Stimulated activated CD4-positive, alpha-beta T cell treated with anti-CD3 and anti-CD28 coated beads, Interleukin-4, amount 100 ng/mL, for 1 hour (primary cell): ENCODE results near the gene TFF2.

Experiments used
- DNase-seq: peaks from one replicate; pipeline ENCODE4 v3.0.0-alpha.2; 2020

TFF2 gene

GRCh38 chr21:42350927-42351426 is at the start of gene TFF2:
TSS of gene TFF2 (minus strand) at chr21:42350994. CDS start at chr21:42350957, 37 bp downstream.
- DNase-seq: no peak

GRCh38 chr21:42400525-42400924 is 49.7 kb upstream of the TFF2 start:
- DNase-seq: no peak

- DNase-seq: no peak
These were observed 47.7 kb upstream of the TFF2 start for GRCh38 chr21:42398436-42399028.

GRCh38 chr21:42397746-42398394 is 47.1 kb upstream of the TFF2 start:
- peak; percentile 22 for DNase-seq

- no peak for DNase-seq
These were observed 46.3 kb upstream of the TFF2 start for GRCh38 chr21:42396799-42397745.

GRCh38 chr21:42395905-42396651 is 45.3 kb upstream of the TFF2 start, which contains the start of gene TMPRSS3:
TSS of gene TMPRSS3 (minus strand) at chr21:42396052. CDS start at chr21:42395417, 635 bp downstream.
- DNase-seq: no peak

GRCh38 chr21:42395302-42395701 is 44.5 kb upstream of the TFF2 start:
- no peak for DNase-seq

- DNase-seq: no peak
These were observed 42.7 kb upstream of the TFF2 start for GRCh38 chr21:42393443-42393950.

- DNase-seq: peak; percentile 22
These were observed 42.1 kb upstream of the TFF2 start for GRCh38 chr21:42392731-42393442.

- no peak for DNase-seq
These were observed 40.5 kb upstream of the TFF2 start for GRCh38 chr21:42391297-42391696.

GRCh38 chr21:42390696-42391095 is 39.9 kb upstream of the TFF2 start:
- DNase-seq: no peak

- no peak for DNase-seq
These were observed 39.4 kb upstream of the TFF2 start for GRCh38 chr21:42390193-42390592.

- no peak for DNase-seq
These were observed 38.6 kb upstream of the TFF2 start for GRCh38 chr21:42389449-42389835.

- no peak for DNase-seq
These were observed 38.1 kb upstream of the TFF2 start for GRCh38 chr21:42388740-42389448.

GRCh38 chr21:42387843-42388340 is 37.1 kb upstream of the TFF2 start:
- DNase-seq: no peak

GRCh38 chr21:42387164-42387563 is 36.4 kb upstream of the TFF2 start:
- DNase-seq: no peak

GRCh38 chr21:42386034-42386591 is 35.3 kb upstream of the TFF2 start:
- no peak for DNase-seq

GRCh38 chr21:42385619-42386018 is 34.8 kb upstream of the TFF2 start:
- DNase-seq: no peak

GRCh38 chr21:42384989-42385388 is 34.2 kb upstream of the TFF2 start:
- no peak for DNase-seq

- no peak for DNase-seq
These were observed 33.6 kb upstream of the TFF2 start for GRCh38 chr21:42384156-42384945.
